ENCODE data around the gene WNT7B.

Gene WNT7B

GRCh38 chr22:45928726-45929368 is 48.1 kb downstream of the WNT7B start:
- Histone ChIP-seq H3K36me3 (ENCODE audit: control insufficient read depth, insufficient read depth, low read length) (no peaks in the 10 kb centered on the region), H3K4me3 (ENCODE audit: insufficient read depth, low read depth, low read length, poor library complexity, severe bottlenecking) (no peak overlapping the region), H3K9me3 (ENCODE audit: control insufficient read depth, low read length) (no peaks in the 10 kb centered on the region), H3K27ac (ENCODE audit: insufficient read depth, low read length, poor library complexity, severe bottlenecking) (no peak overlapping the region), H3K27me3 (replicated peaks; ENCODE audit: control insufficient read depth, insufficient read depth, low read length, poor library complexity, severe bottlenecking) (no peaks in the 10 kb centered on the region), H3K4me1 (ENCODE audit: control insufficient read depth, insufficient read depth, low read length, poor library complexity, severe bottlenecking) (no peaks in the 10 kb centered on the region)
- no peak for DNase-seq

DNA sequence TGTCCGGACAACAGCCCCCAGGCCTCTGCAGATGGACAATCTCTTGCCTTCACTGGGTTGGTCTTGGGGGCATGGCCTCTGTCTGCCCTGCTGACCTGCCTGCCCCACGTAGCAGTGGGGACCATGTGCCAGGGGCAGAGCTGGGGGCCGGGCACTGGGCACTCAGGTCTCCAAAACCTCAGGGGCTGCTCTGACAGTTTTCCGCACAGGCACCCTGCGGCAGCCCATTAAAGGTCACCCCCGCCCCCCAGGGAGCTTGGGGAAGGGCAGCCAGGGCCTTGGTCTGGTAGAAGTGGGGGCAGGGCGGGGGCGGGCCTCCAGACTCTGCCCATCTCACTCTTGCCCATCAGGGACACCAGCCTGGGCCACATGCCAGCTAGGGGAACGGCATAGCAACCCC is 49.9 kb downstream of the WNT7B start:
- Histone ChIP-seq H3K36me3 (ENCODE audit: control insufficient read depth, insufficient read depth, low read length) (no peaks in the 10 kb centered on the region), H3K27me3 (replicated peaks; ENCODE audit: control insufficient read depth, insufficient read depth, low read length, poor library complexity, severe bottlenecking) (no peaks in the 10 kb centered on the region), H3K27ac (ENCODE audit: insufficient read depth, low read length, poor library complexity, severe bottlenecking) (no peak overlapping the region), H3K4me3 (ENCODE audit: insufficient read depth, low read depth, low read length, poor library complexity, severe bottlenecking) (no peak overlapping the region), H3K9me3 (ENCODE audit: control insufficient read depth, low read length) (no peaks in the 10 kb centered on the region), H3K4me1 (ENCODE audit: control insufficient read depth, insufficient read depth, low read length, poor library complexity, severe bottlenecking) (no peaks in the 10 kb centered on the region)
- DNase-seq: no peak

DNA sequence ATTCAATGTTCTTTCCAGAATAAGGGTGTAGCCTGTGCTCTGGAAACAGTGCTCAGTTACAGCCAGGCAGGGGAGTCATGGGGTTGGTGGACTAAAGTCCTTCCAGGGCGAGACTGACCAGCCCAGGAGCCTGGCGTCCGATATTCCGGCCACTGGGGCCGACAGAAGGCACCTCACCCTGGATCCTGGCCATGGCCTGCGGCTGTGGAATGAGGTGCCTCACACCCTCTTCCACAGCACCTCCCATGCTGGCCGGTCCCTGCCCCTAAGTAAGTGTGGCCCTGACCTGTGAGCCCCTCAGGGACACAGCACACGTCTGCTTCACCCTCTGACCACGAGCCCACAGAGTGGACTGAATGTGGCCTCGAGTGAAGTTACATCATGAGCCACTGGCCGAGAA is 50.5 kb downstream of the WNT7B start:
- no peak for DNase-seq
- no peak overlapping the region for H3K27ac ChIP-seq (ENCODE audit: insufficient read depth, low read length, poor library complexity, severe bottlenecking)
- no peaks in the 10 kb centered on the region for H3K27me3 ChIP-seq (replicated peaks; ENCODE audit: control insufficient read depth, insufficient read depth, low read length, poor library complexity, severe bottlenecking)
- no peaks in the 10 kb centered on the region for H3K9me3 ChIP-seq (ENCODE audit: control insufficient read depth, low read length)
- no peaks in the 10 kb centered on the region for H3K36me3 ChIP-seq (ENCODE audit: control insufficient read depth, insufficient read depth, low read length)
- no peak overlapping the region for H3K4me3 ChIP-seq (ENCODE audit: insufficient read depth, low read depth, low read length, poor library complexity, severe bottlenecking)
- no peaks in the 10 kb centered on the region for H3K4me1 ChIP-seq (ENCODE audit: control insufficient read depth, insufficient read depth, low read length, poor library complexity, severe bottlenecking)

GRCh38 chr22:45925811-45926351 is 51.1 kb downstream of the WNT7B start:
- H3K4me3 ChIP-seq (ENCODE audit: insufficient read depth, low read depth, low read length, poor library complexity, severe bottlenecking): no peak overlapping the region
- H3K36me3 ChIP-seq (ENCODE audit: control insufficient read depth, insufficient read depth, low read length): no peaks in the 10 kb centered on the region
- no peaks in the 10 kb centered on the region for H3K4me1 ChIP-seq (ENCODE audit: control insufficient read depth, insufficient read depth, low read length, poor library complexity, severe bottlenecking)
- H3K9me3 ChIP-seq (ENCODE audit: control insufficient read depth, low read length): no peaks in the 10 kb centered on the region
- no peaks in the 10 kb centered on the region for H3K27me3 ChIP-seq (replicated peaks; ENCODE audit: control insufficient read depth, insufficient read depth, low read length, poor library complexity, severe bottlenecking)
- no peak overlapping the region for H3K27ac ChIP-seq (ENCODE audit: insufficient read depth, low read length, poor library complexity, severe bottlenecking)
- DNase-seq: no peak

DNA sequence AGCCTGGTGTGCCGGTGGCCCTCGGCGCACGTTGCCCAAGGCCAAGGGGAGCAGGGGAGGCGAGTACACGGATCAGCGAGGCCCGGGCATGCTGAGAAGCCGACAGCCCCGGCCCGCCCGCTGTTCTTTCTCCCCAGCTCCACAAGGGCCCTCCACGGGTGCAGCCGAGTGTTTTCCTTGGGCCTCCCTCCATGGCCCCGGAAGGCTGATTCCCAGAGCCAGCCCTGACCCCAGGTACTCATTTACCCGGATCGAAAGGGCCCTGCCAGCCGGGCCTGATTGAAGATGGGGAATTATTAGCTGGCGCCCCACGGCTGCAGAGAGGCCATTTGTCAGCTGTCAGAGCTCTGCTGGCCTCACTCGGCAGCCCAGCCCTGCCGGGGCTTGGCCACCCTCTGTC is 53.1 kb downstream of the WNT7B start:
- no peaks in the 10 kb centered on the region for H3K27me3 ChIP-seq (replicated peaks; ENCODE audit: control insufficient read depth, insufficient read depth, low read length, poor library complexity, severe bottlenecking)
- no peak overlapping the region for H3K27ac ChIP-seq (ENCODE audit: insufficient read depth, low read length, poor library complexity, severe bottlenecking)
- H3K4me1 ChIP-seq (ENCODE audit: control insufficient read depth, insufficient read depth, low read length, poor library complexity, severe bottlenecking): no peaks in the 10 kb centered on the region
- DNase-seq: no peak
- no peaks in the 10 kb centered on the region for H3K9me3 ChIP-seq (ENCODE audit: control insufficient read depth, low read length)
- no peak overlapping the region for H3K4me3 ChIP-seq (ENCODE audit: insufficient read depth, low read depth, low read length, poor library complexity, severe bottlenecking)
- no peaks in the 10 kb centered on the region for H3K36me3 ChIP-seq (ENCODE audit: control insufficient read depth, insufficient read depth, low read length)

GRCh38 chr22:45923212-45923611 is 53.8 kb downstream of the WNT7B start:
- no peaks in the 10 kb centered on the region for H3K36me3 ChIP-seq (ENCODE audit: control insufficient read depth, insufficient read depth, low read length)
- no peak overlapping the region for H3K27ac ChIP-seq (ENCODE audit: insufficient read depth, low read length, poor library complexity, severe bottlenecking)
- no peak for DNase-seq
- H3K9me3 ChIP-seq (ENCODE audit: control insufficient read depth, low read length): no peaks in the 10 kb centered on the region
- no peaks in the 10 kb centered on the region for H3K4me1 ChIP-seq (ENCODE audit: control insufficient read depth, insufficient read depth, low read length, poor library complexity, severe bottlenecking)
- no peaks in the 10 kb centered on the region for H3K27me3 ChIP-seq (replicated peaks; ENCODE audit: control insufficient read depth, insufficient read depth, low read length, poor library complexity, severe bottlenecking)
- no peak overlapping the region for H3K4me3 ChIP-seq (ENCODE audit: insufficient read depth, low read depth, low read length, poor library complexity, severe bottlenecking)

DNA sequence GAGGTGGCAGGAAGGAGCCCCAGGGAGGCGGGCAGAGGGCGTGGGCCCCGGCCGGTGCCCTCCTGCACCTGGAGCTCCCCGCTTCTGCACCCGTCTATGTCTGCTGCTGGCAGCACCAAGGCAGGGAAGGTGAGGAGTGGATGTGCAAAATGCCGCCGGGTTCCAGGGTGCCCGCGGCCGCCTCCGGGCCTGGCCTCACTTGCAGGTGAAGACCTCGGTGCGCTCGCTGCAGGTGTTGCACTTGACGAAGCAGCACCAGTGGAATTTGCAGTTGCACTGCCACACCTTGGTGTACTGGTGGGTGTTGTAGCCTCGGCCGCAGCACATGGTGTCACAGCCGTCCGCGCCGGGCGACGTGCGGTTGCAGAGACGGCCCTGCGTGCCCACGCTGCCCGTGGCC is 54.3 kb downstream of the WNT7B start:
- H3K27ac ChIP-seq (ENCODE audit: insufficient read depth, low read length, poor library complexity, severe bottlenecking): no peak overlapping the region
- no peaks in the 10 kb centered on the region for H3K36me3 ChIP-seq (ENCODE audit: control insufficient read depth, insufficient read depth, low read length)
- no peaks in the 10 kb centered on the region for H3K9me3 ChIP-seq (ENCODE audit: control insufficient read depth, low read length)
- no peak for DNase-seq
- no peaks in the 10 kb centered on the region for H3K27me3 ChIP-seq (replicated peaks; ENCODE audit: control insufficient read depth, insufficient read depth, low read length, poor library complexity, severe bottlenecking)
- H3K4me3 ChIP-seq (ENCODE audit: insufficient read depth, low read depth, low read length, poor library complexity, severe bottlenecking): no peak overlapping the region
- H3K4me1 ChIP-seq (ENCODE audit: control insufficient read depth, insufficient read depth, low read length, poor library complexity, severe bottlenecking): no peaks in the 10 kb centered on the region

DNA sequence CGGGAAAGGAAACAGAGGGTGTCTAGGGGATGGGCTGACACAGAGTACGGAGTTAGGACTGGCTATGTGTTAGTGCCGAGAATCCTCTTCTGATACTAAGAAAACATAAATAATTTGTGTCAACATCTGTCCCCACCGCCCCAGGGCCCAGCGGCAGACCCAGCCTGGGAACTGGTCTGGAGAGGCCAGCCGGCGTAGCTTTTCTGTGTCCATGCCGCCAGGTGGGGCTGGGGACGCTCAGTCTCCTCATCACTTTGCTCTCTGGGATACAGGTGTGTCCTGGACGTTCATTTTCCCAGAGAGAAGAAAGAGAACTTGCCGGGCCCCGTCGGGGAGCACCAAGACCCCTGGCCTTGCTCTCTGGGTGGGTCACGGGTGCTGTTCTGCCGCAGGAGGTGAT is 54.7 kb downstream of the WNT7B start:
- Histone ChIP-seq H3K4me3 (ENCODE audit: insufficient read depth, low read depth, low read length, poor library complexity, severe bottlenecking) (no peak overlapping the region), H3K27me3 (replicated peaks; ENCODE audit: control insufficient read depth, insufficient read depth, low read length, poor library complexity, severe bottlenecking) (no peaks in the 10 kb centered on the region), H3K9me3 (ENCODE audit: control insufficient read depth, low read length) (no peaks in the 10 kb centered on the region), H3K27ac (ENCODE audit: insufficient read depth, low read length, poor library complexity, severe bottlenecking) (no peak overlapping the region), H3K4me1 (ENCODE audit: control insufficient read depth, insufficient read depth, low read length, poor library complexity, severe bottlenecking) (no peaks in the 10 kb centered on the region), H3K36me3 (ENCODE audit: control insufficient read depth, insufficient read depth, low read length) (no peaks in the 10 kb centered on the region)
- no peak for DNase-seq

DNA sequence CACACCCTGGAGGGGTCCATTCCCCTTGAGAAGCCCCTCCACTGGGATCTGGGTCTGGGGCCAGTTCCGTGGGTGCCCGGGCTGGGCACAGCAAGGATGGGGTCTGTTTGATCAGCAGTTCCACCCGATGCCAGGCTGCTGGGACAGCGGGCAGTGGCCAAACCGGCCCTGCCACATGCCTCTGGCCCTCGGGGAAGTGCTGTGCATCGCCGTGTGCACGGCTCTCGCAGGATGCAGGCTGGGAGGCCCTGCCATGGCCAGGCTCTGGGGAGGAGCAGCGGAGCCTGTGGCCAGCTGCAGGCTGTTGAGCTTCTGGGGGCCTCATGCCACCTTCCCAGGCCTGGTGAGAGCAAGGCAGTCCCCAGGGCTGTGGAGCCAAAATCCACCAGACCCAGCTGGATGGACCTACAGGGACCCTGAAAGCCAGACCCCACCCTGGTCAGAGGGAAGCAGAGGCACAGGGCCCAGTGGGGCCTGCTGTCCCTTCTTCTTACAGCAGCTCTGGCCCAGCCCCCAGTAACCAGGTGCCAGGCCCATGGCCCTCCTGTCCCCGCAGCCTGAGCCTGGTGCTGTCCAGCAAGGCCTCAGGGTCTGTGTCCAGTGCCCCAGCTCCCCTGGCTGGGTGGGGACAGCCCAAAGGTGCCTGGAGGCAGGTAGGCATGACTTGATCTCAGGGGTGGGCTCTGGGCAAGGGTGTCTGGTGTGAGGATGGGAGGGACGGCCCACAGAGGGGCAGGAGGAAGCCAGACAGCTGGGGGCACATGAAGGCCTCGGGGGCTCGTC is 57.3 kb downstream of the WNT7B start:
- no peak overlapping the region for H3K4me3 ChIP-seq (ENCODE audit: insufficient read depth, low read depth, low read length, poor library complexity, severe bottlenecking)
- no peak overlapping the region for H3K27ac ChIP-seq (ENCODE audit: insufficient read depth, low read length, poor library complexity, severe bottlenecking)
- H3K27me3 ChIP-seq (replicated peaks; ENCODE audit: control insufficient read depth, insufficient read depth, low read length, poor library complexity, severe bottlenecking): no peaks in the 10 kb centered on the region
- no peaks in the 10 kb centered on the region for H3K9me3 ChIP-seq (ENCODE audit: control insufficient read depth, low read length)
- no peak for DNase-seq
- H3K4me1 ChIP-seq (ENCODE audit: control insufficient read depth, insufficient read depth, low read length, poor library complexity, severe bottlenecking): no peaks in the 10 kb centered on the region
- no peaks in the 10 kb centered on the region for H3K36me3 ChIP-seq (ENCODE audit: control insufficient read depth, insufficient read depth, low read length)
